ENCODE results near the gene JUP. TPM values are rescaled to one million over a fixed set of nuclear protein-coding genes. Genes with fewer than 3 reads are reported as not detected.

The JUP gene
- total RNA-seq, 2 donors from 2014 or later, result 0.63 to 1.4 TPM

DNA sequence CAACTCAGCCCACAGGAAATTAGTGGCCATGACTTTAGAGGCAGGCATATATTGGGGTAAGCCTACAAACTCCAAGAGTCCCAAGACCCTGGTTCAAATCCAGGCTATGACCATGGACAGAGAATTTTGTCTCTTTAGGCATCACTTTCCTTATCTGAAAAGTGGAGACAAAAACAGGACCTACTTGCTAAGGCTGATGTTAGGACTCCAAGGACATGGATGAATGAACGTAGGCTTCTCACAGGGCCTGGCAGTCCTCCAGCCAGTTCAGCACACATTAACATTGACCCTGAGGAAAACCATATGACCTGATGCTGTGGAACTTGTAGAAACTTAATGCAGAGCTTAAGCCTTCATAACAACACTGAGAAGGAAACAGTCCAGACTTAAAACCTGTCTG, 27.7 kb upstream of the JUP start:
- ATAC-seq, result no peak
- Mint-ChIP-seq H3K27ac (no peak overlapping the region), H3K36me3 (ENCODE audit: low read depth) (no peaks in the 10 kb centered on the region), H3K4me3 (no peak overlapping the region), H3K27me3 (no peaks in the 10 kb centered on the region), H3K4me1 (peaks cover 16% of the 10 kb centered on the region)
- DNase-seq, result no peak
- no peaks in the 10 kb centered on the region for H3K9me3 ChIP-seq (ENCODE audit: control insufficient read depth, low read length, poor library complexity, severe bottlenecking)

DNA sequence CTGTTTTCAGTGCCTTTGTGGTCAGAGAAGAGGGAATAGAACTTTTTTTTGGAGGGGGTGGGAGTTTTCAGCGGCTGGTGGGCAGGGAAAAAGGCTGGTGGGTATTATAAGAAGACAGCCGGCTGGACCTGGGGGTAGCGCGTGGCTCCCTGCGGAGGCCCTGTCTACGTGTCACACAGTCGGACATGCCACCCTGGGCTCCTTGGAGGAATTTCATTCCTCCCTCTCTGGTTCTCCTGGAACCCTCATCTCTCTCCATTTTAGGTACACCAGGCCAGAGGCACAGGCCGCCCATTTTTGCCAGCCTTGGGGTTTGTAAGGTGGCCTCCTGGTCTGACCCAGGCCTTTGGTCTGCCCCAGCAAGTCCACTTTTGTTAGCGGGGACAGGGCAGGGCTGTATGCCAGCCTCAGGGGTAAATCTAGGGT, 27.2 kb upstream of the JUP start:
- H3K9me3 ChIP-seq (ENCODE audit: control insufficient read depth, low read length, poor library complexity, severe bottlenecking), result no peaks in the 10 kb centered on the region
- peaks cover 16% of the 10 kb centered on the region for H3K4me1 Mint-ChIP-seq
- H3K27ac Mint-ChIP-seq, result no peak overlapping the region
- H3K27me3 Mint-ChIP-seq, result no peaks in the 10 kb centered on the region
- ATAC-seq, result no peak
- no peak for DNase-seq
- H3K36me3 Mint-ChIP-seq (ENCODE audit: low read depth), result no peaks in the 10 kb centered on the region
- no peak overlapping the region for H3K4me3 Mint-ChIP-seq

DNA sequence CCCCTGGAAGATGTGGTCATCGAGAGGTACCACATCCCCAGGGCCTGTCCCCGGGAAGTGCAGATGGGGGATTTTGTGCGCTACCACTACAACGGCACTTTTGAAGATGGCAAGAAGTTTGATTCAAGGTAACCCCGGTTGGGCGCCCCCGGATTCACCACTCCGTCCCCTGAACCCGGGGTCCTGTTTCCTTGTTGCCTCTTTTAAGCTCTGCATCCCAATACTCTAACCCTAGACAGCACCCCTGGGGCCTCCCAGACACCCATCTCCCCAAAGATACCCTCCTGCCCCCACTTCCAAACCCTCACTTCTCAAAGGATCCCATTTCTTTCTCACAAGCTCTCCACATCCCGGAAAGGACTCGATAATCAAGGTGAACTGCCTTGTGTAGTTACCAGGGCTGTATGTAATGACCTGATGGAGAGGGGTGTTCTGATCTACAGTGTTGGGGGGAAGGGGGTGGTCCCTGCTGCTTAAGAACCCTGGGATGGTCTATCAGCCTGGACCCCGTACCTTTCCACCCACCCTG, 26.7 kb upstream of the JUP start:
- no peaks in the 10 kb centered on the region for H3K9me3 ChIP-seq (ENCODE audit: control insufficient read depth, low read length, poor library complexity, severe bottlenecking)
- H3K4me1 Mint-ChIP-seq, result peaks cover 16% of the 10 kb centered on the region
- H3K36me3 Mint-ChIP-seq (ENCODE audit: low read depth), result no peaks in the 10 kb centered on the region
- peak overlapping the region; percentile 69 for H3K4me3 Mint-ChIP-seq
- H3K27ac Mint-ChIP-seq, result no peak overlapping the region
- no peak for ATAC-seq
- DNase-seq, result no peak
- no peaks in the 10 kb centered on the region for H3K27me3 Mint-ChIP-seq

DNA sequence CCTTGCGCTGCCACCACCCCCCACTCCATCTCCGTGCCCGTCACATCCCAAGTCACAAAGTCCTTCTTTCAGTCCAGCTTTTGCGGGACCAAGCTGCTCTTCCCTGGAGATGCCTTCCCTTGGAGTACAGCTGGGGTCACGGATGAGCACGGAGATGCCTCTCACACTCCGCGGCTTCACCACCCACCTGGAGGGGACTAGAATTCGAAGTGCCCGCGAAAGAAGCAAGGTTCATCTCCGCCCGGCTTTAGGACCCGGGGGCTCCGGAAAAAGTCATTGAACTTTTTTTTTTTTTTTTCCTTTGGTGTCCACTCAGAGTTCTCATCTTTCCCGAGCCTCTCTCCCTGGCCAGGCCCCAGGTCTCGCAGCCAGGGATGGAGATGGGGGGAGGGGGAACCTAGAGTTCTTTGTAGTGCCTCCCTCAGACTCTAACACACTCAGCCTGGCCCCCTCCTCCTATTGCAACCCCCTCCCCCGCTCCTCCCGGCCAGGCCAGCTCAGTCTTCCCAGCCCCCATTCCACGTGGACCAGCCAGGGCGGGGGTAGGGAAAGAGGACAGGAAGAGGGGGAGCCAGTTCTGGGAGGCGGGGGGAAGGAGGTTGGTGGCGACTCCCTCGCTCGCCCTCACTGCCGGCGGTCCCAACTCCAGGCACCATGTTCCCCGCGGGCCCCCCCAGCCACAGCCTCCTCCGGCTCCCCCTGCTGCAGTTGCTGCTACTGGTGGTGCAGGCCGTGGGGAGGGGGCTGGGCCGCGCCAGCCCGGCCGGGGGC, 26.1 kb upstream of the JUP start, which contains the start of gene FKBP10:
FKBP10 (plus strand) TSS at position 624 of the 771 bp plus-strand sequence; CDS start at position 655, 31 bp downstream.
- H3K36me3 Mint-ChIP-seq (ENCODE audit: low read depth), result no peaks in the 10 kb centered on the region
- H3K27me3 Mint-ChIP-seq, result no peaks in the 10 kb centered on the region
- peaks cover 16% of the 10 kb centered on the region for H3K4me1 Mint-ChIP-seq
- H3K4me3 Mint-ChIP-seq, result peak within 1 kb of the TSS; percentile 96
- no peak for DNase-seq
- H3K27ac Mint-ChIP-seq, result peak within 1 kb of the TSS; percentile 71
- peak; percentile 7 for ATAC-seq
- H3K9me3 ChIP-seq (ENCODE audit: control insufficient read depth, low read length, poor library complexity, severe bottlenecking), result no peaks in the 10 kb centered on the region

DNA sequence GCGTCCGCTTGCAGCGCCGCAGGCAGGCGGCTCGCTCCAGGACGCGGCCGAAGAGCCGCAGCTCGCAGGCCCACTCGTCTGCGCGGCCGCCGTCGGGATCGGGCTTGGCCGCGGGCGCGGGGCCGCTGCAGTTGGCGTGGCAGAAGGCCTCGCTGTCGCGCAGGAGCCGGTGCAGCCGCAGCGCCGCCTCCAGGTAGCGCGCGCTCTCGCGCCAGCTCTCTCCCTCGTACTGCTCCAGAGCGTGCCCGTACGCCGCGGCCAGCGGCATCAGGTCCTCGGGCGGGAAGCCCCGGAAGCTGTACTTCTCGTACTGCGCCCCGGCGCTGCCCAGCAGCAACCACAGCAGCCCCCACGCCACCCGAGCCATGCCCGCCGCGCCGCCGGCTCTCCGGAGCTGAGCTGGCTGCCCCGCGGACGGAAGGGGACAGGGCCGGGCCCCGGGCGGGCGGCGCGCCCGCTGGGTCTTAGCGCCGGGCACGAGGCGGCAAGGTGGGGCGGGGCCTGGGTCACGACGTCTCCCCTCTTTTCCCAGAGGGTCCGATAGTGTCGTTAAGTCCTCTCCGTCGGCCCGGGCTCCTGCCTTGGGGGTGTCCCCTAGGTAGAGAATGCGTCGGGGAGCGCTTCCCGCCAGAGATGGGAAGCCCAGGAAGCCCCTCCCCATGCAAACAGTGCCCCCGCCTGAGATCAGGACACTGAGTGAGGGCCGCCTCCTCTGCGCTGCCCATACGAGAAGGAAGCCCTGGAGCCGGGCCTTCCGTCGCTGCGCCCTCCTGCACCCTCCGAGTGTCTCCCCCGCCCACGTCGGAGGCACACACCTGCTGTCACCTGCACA, 25.3 kb upstream of the JUP start, which contains the start of gene P3H4:
P3H4 (minus strand) TSS at position 401 of the 832 bp plus-strand sequence; CDS start at position 367, 34 bp downstream.
- DNase-seq, result peak; percentile 55 to 68 (median 61)

DNA sequence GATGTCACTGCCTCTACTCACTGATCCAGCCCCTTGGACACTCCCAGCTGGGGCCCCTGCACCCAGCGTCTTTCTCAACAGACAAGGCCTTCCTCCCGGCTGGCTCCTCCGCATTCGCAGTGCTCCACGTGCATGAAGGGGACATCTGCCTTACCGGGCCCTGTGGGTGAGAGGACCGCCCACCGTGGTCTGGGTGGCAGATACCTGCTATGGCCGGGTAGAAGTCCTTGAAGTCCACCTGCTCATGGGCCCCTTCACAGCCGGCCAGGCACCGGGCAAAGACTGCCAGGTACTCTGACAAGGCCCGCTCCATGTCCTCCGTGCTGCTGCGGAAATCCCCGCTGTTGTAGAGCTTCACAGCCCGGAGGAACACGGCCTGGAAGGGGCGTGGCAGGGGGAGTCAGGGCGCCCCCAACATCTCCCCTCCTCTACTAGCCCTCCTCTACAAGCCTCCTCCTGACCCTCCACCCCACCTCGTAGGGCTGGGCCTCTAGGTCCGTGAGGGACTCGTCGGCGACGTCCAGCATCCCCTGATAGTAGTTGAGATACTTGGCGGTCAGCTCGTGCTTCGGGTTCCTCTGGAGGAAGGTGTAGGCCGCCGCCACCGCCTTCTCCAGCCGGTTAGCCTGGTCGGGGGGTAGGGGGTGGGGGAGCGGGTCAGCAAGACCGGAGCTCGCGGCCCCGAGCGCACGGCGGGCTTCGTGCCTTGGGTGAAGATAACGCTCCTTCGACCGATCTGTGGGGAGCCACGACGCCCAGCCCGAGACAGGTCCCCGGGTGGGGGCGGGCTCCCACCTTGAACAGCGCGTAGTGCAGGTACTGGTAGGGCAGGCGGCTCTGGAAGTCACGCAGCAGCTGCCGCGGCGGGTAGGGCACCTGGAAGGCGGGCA, 24.4 kb upstream of the JUP start:
- H3K4me3 Mint-ChIP-seq, result peak overlapping the region; percentile 96

More for the DNA sequence above, 25.3 kb upstream of the JUP start, which contains the start of gene P3H4:
- no peaks in the 10 kb centered on the region for H3K9me3 ChIP-seq (ENCODE audit: control insufficient read depth, low read length, poor library complexity, severe bottlenecking)
- Mint-ChIP-seq H3K4me1 (peaks cover 16% of the 10 kb centered on the region), H3K36me3 (ENCODE audit: low read depth) (no peaks in the 10 kb centered on the region), H3K4me3 (peak within 1 kb of the TSS; percentile 96), H3K27me3 (no peaks in the 10 kb centered on the region), H3K27ac (peak within 1 kb of the TSS; percentile 71)
- ATAC-seq, result peak; percentile 95

DNA sequence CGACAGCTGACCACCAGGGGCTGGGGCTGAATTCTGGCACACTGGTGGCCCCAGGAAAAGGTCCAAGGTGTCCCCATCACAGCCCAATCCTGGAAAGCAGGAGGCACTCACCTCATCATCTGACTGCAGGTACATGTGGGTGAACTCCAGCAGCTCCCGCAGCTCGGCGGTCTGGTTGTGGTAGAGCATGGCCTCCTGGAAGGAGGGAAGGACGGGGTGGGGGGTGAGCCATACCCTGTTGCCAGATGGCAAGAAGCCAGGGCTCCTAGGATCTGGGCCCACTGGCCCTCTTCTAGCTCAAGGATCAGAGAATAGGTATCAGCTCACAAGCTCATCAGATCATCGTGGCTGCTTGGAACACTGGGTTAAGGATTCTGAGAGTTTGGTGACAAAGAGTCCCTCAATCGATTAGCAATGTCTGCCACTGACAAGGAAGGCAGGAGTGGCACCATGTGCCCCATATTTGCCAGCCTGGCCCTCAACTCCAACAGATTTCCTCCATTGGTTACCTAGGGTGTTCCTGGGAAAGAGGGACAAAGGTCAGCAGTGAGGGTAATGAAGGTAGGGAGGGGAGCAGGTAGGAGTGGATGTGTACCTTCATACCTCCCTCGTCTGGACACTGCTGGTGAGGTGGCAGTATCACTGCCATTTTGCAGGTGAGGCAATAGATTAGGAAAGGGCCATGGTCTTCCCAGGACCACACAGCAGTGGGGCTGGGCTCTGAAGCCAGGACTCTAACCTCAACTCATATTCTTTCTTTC, 20.4 kb upstream of the JUP start:
- no peaks in the 10 kb centered on the region for H3K36me3 Mint-ChIP-seq (ENCODE audit: low read depth)
- H3K27ac Mint-ChIP-seq, result no peak overlapping the region
- no peak for ATAC-seq
- no peak overlapping the region for H3K4me3 Mint-ChIP-seq
- H3K4me1 Mint-ChIP-seq, result peaks cover 9% of the 10 kb centered on the region
- H3K9me3 ChIP-seq (ENCODE audit: control insufficient read depth, low read length, poor library complexity, severe bottlenecking), result no peaks in the 10 kb centered on the region
- H3K27me3 Mint-ChIP-seq, result no peaks in the 10 kb centered on the region
- DNase-seq, result no peak

More for the DNA sequence above, 24.4 kb upstream of the JUP start:
- Mint-ChIP-seq H3K36me3 (ENCODE audit: low read depth) (no peaks in the 10 kb centered on the region), H3K27me3 (no peaks in the 10 kb centered on the region), H3K27ac (peak overlapping the region; percentile 51), H3K4me1 (peaks cover 16% of the 10 kb centered on the region)
- ATAC-seq (peak; percentile 56), DNase-seq (no peak)
- H3K9me3 ChIP-seq (ENCODE audit: control insufficient read depth, low read length, poor library complexity, severe bottlenecking), result no peaks in the 10 kb centered on the region

DNA sequence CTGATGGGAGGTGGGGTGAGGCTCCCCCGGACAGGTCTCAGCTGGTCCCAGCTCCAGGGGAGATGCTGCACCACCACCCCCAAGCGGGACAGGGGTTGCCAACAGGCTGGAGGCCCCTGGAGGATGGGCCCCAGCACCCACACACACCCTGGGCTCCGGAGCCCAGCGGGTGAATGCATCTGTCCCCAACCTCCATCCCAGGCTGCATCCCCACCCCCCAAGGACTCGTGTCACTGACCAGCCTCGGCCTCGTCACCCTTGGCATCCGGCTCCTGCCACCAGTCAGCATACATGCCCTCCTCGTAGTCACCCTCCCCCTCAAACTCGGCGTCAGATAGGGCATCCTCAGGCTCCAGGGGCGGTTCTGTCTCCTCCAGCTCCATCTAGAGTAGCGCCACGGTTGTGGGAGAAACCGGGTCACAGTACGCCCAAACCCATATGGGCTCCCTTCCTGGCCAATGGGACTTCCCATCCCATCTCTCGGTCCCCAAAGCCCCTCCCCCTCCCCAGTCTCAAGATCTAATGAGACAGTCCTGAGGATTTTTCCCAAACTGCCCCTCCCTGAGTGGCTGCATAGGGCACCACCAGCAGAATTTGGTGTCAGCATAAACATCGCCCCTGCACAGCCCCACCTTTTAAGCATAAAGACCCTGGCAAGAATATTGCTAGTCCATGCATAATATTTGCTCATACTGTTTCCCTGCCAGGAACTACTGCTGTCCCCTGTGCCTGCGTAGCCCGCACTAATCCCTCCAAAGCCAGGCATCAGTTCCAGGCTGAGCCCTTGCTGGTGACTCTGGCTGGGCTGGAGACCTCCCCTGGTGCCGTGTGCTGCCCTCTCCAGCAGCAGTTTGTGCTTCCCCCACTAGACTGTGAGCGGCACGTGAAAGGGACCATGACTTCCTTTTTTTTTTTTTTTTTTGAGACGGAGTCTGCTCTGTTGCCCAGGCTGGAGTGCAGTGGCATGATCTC, 16.8 kb upstream of the JUP start:
- ATAC-seq, result no peak
- Mint-ChIP-seq H3K36me3 (ENCODE audit: low read depth) (peaks cover 2% of the 10 kb centered on the region), H3K27ac (no peak overlapping the region), H3K4me3 (no peak overlapping the region), H3K27me3 (no peaks in the 10 kb centered on the region), H3K4me1 (peaks cover 4% of the 10 kb centered on the region)
- no peaks in the 10 kb centered on the region for H3K9me3 ChIP-seq (ENCODE audit: control insufficient read depth, low read length, poor library complexity, severe bottlenecking)
- DNase-seq, result no peak

DNA sequence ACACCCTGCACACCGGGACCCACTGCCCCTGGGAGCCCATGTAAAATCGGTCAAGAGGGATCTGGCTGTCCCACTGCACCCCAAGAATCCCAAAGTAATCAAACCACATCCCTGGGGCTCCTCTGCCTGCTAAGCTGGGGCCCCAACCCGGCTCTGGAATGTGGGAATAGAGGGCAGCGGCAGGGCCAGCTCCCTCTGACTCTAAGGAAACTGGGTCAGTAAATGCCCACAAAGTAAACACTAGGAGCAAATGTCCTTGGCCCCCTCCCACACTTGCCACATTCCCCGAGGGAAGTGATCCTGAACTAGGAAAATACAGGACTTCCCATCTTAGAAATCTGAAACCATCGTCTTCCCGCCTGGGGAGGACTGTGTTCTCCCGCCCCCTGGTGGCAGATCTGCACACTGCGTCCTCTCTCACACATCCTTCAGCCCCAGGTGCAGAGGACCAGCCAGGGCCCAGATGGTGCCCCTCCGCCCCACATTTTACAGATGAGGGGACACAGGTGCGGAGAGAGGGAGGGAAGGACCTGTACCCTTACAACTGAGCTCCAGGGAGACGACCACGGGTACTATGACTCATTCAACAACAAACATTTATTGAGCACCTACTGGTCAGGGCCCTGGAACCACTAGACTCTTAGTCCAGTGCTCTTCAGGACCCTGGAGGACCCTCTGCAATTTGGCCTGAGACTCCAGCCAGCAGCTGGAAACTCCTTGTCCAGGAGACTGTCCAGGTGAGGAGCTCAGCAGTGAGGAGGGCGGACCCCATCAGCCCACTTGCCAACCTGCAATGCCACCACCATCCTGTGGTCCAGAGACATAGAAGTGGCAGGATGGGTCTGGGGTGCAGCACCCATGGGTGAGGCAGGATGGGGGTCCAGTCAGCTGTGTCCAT, 15.1 kb upstream of the JUP start:
- Mint-ChIP-seq H3K4me1 (peaks cover 4% of the 10 kb centered on the region), H3K27ac (no peak overlapping the region), H3K4me3 (no peak overlapping the region), H3K36me3 (ENCODE audit: low read depth) (peaks cover 2% of the 10 kb centered on the region), H3K27me3 (no peaks in the 10 kb centered on the region)
- peak; percentile 53 to 68 (median 61) for DNase-seq
- H3K9me3 ChIP-seq (ENCODE audit: control insufficient read depth, low read length, poor library complexity, severe bottlenecking), result no peaks in the 10 kb centered on the region
- peak; percentile 85 for ATAC-seq

DNA sequence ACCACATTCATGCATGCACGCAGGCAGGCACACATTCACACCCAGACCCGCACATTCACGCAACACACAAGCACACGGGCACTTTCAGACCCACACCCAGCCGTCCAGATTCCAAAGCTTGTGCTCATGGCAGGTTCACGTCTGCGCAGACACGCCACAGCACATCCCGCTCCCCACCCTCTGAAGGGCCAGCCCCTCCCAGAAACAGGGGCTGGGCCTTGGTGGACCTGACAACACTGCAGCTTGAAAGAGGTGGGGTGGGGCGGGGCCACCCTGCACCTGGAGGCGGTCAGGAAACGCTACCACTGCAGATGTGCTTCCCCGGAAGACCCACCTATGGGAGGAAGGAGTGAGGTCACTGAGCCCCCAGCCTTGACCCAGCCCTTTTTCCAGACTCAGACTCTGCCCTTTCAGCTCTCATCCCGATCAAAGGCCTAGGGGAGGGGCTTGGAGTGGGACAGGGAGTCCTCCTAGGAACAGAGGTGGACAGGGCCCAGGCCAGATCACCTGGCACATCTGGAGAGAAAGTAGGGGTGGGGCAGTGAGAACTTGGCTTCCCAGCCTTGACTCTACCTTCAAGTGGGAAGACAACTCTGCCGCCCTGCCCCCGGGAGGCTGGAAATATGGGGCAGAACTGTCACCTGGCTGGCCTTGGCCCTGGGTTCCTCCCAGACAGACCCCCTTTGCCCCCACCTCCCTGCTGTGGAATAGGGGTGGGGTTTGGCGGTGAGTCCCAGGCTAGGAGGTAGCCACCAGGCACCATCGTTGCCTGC, 14.3 kb upstream of the JUP start:
- no peaks in the 10 kb centered on the region for H3K9me3 ChIP-seq (ENCODE audit: control insufficient read depth, low read length, poor library complexity, severe bottlenecking)
- ATAC-seq (peak; percentile 28), DNase-seq (no peak)
- Mint-ChIP-seq H3K4me1 (peaks cover 4% of the 10 kb centered on the region), H3K4me3 (no peak overlapping the region), H3K36me3 (ENCODE audit: low read depth) (peaks cover 2% of the 10 kb centered on the region), H3K27me3 (no peaks in the 10 kb centered on the region), H3K27ac (no peak overlapping the region)

Data from T-helper 17 cell (primary cell).